ENCODE measurements around the gene CFAP61. TPM values are rescaled to one million over a fixed set of nuclear protein-coding genes. Genes with fewer than 3 reads are reported as not detected.
"Not testable (repeated sequence)": the region's sequence is repeated elsewhere in the genome, so short reads cannot be mapped to it uniquely, and the experiment has no call there.

Gene CFAP61
- total and polyA plus RNA-seq, 9 donors = 0.37 to 4.7 (median 2.2) TPM

GRCh38 chr20:20213526-20214121 is 161.3 kb downstream of the CFAP61 start:
- DNase-seq = no peak
- H3K4me3 ChIP-seq (ENCODE audit: low read length) = no peak overlapping the region
- no peaks in the 10 kb centered on the region for H3K27me3 ChIP-seq (ENCODE audit: control insufficient read depth, insufficient read depth, low read length)
- H3K9me3 ChIP-seq (replicated peaks; ENCODE audit: control insufficient read depth, low read depth, low read length) = no peaks in the 10 kb centered on the region
- WGBS (ENCODE audit: insufficient coverage) = no CpG with 5 or more reads among the region's 5 CpGs
- no peaks in the 10 kb centered on the region for H3K36me3 ChIP-seq (ENCODE audit: control insufficient read depth, insufficient read depth, low read length)
- no peak overlapping the region for H3K27ac ChIP-seq (ENCODE audit: low read length)
- H3K4me1 ChIP-seq (ENCODE audit: control insufficient read depth, insufficient read depth, low read length) = peaks cover 2% of the 10 kb centered on the region

GRCh38 chr20:20214757-20215275 is 162.5 kb downstream of the CFAP61 start:
- 53% methylated on average over 5 of the region's 7 CpGs for WGBS (ENCODE audit: insufficient coverage)
- H3K27ac ChIP-seq (ENCODE audit: low read length) = no peak overlapping the region

GRCh38 chr20:20215976-20216727 is 163.8 kb downstream of the CFAP61 start:
- Histone ChIP-seq H3K36me3 (ENCODE audit: control insufficient read depth, insufficient read depth, low read length) (no peaks in the 10 kb centered on the region), H3K27ac (ENCODE audit: low read length) (no peak overlapping the region), H3K4me1 (ENCODE audit: control insufficient read depth, insufficient read depth, low read length) (peaks cover 2% of the 10 kb centered on the region), H3K4me3 (ENCODE audit: low read length) (no peak overlapping the region), H3K9me3 (replicated peaks; ENCODE audit: control insufficient read depth, low read depth, low read length) (peaks cover 2% of the 10 kb centered on the region), H3K27me3 (ENCODE audit: control insufficient read depth, insufficient read depth, low read length) (peaks cover 4% of the 10 kb centered on the region)
- no peak for DNase-seq
- 20% methylated on average over 5 of the region's 12 CpGs for WGBS (ENCODE audit: insufficient coverage)

More at GRCh38 chr20:20214757-20215275, 162.5 kb downstream of the CFAP61 start:
- no peaks in the 10 kb centered on the region for H3K27me3 ChIP-seq (ENCODE audit: control insufficient read depth, insufficient read depth, low read length)
- no peak overlapping the region for H3K4me3 ChIP-seq (ENCODE audit: low read length)
- H3K9me3 ChIP-seq (replicated peaks; ENCODE audit: control insufficient read depth, low read depth, low read length) = peaks cover 2% of the 10 kb centered on the region
- H3K4me1 ChIP-seq (ENCODE audit: control insufficient read depth, insufficient read depth, low read length) = peaks cover 2% of the 10 kb centered on the region
- H3K36me3 ChIP-seq (ENCODE audit: control insufficient read depth, insufficient read depth, low read length) = no peaks in the 10 kb centered on the region
- no peak for DNase-seq

GRCh38 chr20:20216941-20217340 is 164.6 kb downstream of the CFAP61 start:
- no CpG with 5 or more reads among the region's 2 CpGs for WGBS (ENCODE audit: insufficient coverage)
- no peak overlapping the region for H3K27ac ChIP-seq (ENCODE audit: low read length)

GRCh38 chr20:20217621-20218020 is 165.3 kb downstream of the CFAP61 start:
- Histone ChIP-seq H3K4me1 (ENCODE audit: control insufficient read depth, insufficient read depth, low read length) (peaks cover 2% of the 10 kb centered on the region), H3K4me3 (ENCODE audit: low read length) (no peak overlapping the region), H3K27me3 (ENCODE audit: control insufficient read depth, insufficient read depth, low read length) (peaks cover 4% of the 10 kb centered on the region), H3K27ac (ENCODE audit: low read length) (no peak overlapping the region), H3K9me3 (replicated peaks; ENCODE audit: control insufficient read depth, low read depth, low read length) (peaks cover 2% of the 10 kb centered on the region), H3K36me3 (ENCODE audit: control insufficient read depth, insufficient read depth, low read length) (no peaks in the 10 kb centered on the region)
- no CpG with 5 or more reads among the region's 1 CpG for WGBS (ENCODE audit: insufficient coverage)
- no peak for DNase-seq

More at GRCh38 chr20:20216941-20217340, 164.6 kb downstream of the CFAP61 start:
- no peak for DNase-seq
- Histone ChIP-seq H3K27me3 (ENCODE audit: control insufficient read depth, insufficient read depth, low read length) (peaks cover 4% of the 10 kb centered on the region), H3K4me1 (ENCODE audit: control insufficient read depth, insufficient read depth, low read length) (peaks cover 2% of the 10 kb centered on the region), H3K36me3 (ENCODE audit: control insufficient read depth, insufficient read depth, low read length) (no peaks in the 10 kb centered on the region), H3K4me3 (ENCODE audit: low read length) (no peak overlapping the region), H3K9me3 (replicated peaks; ENCODE audit: control insufficient read depth, low read depth, low read length) (peaks cover 2% of the 10 kb centered on the region)

- WGBS (ENCODE audit: insufficient coverage) = 84% methylated on average over 4 of the region's 4 CpGs
- not testable (repeated sequence) for H3K36me3 ChIP-seq (ENCODE audit: control insufficient read depth, insufficient read depth, low read length); H3K27me3 ChIP-seq (ENCODE audit: control insufficient read depth, insufficient read depth, low read length); H3K27ac ChIP-seq (ENCODE audit: low read length); H3K4me3 ChIP-seq (ENCODE audit: low read length); H3K9me3 ChIP-seq (replicated peaks; ENCODE audit: control insufficient read depth, low read depth, low read length); H3K4me1 ChIP-seq (ENCODE audit: control insufficient read depth, insufficient read depth, low read length); DNase-seq
Observed at GRCh38 chr20:20218106-20218505, 165.8 kb downstream of the CFAP61 start.

GRCh38 chr20:20219016-20219415 is 166.7 kb downstream of the CFAP61 start:
- WGBS (ENCODE audit: insufficient coverage) = no CpG with 5 or more reads among the region's 2 CpGs
- no peak overlapping the region for H3K27ac ChIP-seq (ENCODE audit: low read length)
- H3K4me1 ChIP-seq (ENCODE audit: control insufficient read depth, insufficient read depth, low read length) = peaks cover 2% of the 10 kb centered on the region
- peaks cover 2% of the 10 kb centered on the region for H3K9me3 ChIP-seq (replicated peaks; ENCODE audit: control insufficient read depth, low read depth, low read length)
- H3K4me3 ChIP-seq (ENCODE audit: low read length) = no peak overlapping the region
- no peaks in the 10 kb centered on the region for H3K36me3 ChIP-seq (ENCODE audit: control insufficient read depth, insufficient read depth, low read length)
- no peak for DNase-seq
- peaks cover 4% of the 10 kb centered on the region for H3K27me3 ChIP-seq (ENCODE audit: control insufficient read depth, insufficient read depth, low read length)

- 60% methylated on average over 1 of the region's 5 CpGs for WGBS (ENCODE audit: insufficient coverage)
- Histone ChIP-seq H3K9me3 (replicated peaks; ENCODE audit: control insufficient read depth, low read depth, low read length) (peaks cover 2% of the 10 kb centered on the region), H3K4me3 (ENCODE audit: low read length) (no peak overlapping the region), H3K27me3 (ENCODE audit: control insufficient read depth, insufficient read depth, low read length) (peaks cover 4% of the 10 kb centered on the region), H3K4me1 (ENCODE audit: control insufficient read depth, insufficient read depth, low read length) (peaks cover 2% of the 10 kb centered on the region), H3K27ac (ENCODE audit: low read length) (no peak overlapping the region), H3K36me3 (ENCODE audit: control insufficient read depth, insufficient read depth, low read length) (no peaks in the 10 kb centered on the region)
- DNase-seq = no peak
Observed at GRCh38 chr20:20220134-20220533, 167.8 kb downstream of the CFAP61 start.

GRCh38 chr20:20223981-20224380 is 171.6 kb downstream of the CFAP61 start:
- no peak overlapping the region for H3K27ac ChIP-seq (ENCODE audit: low read length)
- WGBS (ENCODE audit: insufficient coverage) = no CpG with 5 or more reads among the region's 5 CpGs
- DNase-seq = no peak

GRCh38 chr20:20224806-20225205 is 172.5 kb downstream of the CFAP61 start:
- WGBS (ENCODE audit: insufficient coverage) = no CpG with 5 or more reads among the region's 1 CpG
- Histone ChIP-seq H3K4me3 (ENCODE audit: low read length) (no peak overlapping the region), H3K27me3 (ENCODE audit: control insufficient read depth, insufficient read depth, low read length) (peaks cover 4% of the 10 kb centered on the region), H3K4me1 (ENCODE audit: control insufficient read depth, insufficient read depth, low read length) (no peaks in the 10 kb centered on the region), H3K27ac (ENCODE audit: low read length) (no peak overlapping the region), H3K36me3 (ENCODE audit: control insufficient read depth, insufficient read depth, low read length) (no peaks in the 10 kb centered on the region), H3K9me3 (replicated peaks; ENCODE audit: control insufficient read depth, low read depth, low read length) (no peaks in the 10 kb centered on the region)
- DNase-seq = peak; percentile 70

More at GRCh38 chr20:20223981-20224380, 171.6 kb downstream of the CFAP61 start:
- Histone ChIP-seq H3K4me1 (ENCODE audit: control insufficient read depth, insufficient read depth, low read length) (no peaks in the 10 kb centered on the region), H3K36me3 (ENCODE audit: control insufficient read depth, insufficient read depth, low read length) (no peaks in the 10 kb centered on the region), H3K4me3 (ENCODE audit: low read length) (no peak overlapping the region), H3K27me3 (ENCODE audit: control insufficient read depth, insufficient read depth, low read length) (peaks cover 4% of the 10 kb centered on the region), H3K9me3 (replicated peaks; ENCODE audit: control insufficient read depth, low read depth, low read length) (no peaks in the 10 kb centered on the region)

All from muscle of leg (tissue), 11 donors.